Stimulated activated CD8-positive, alpha-beta memory T cell treated with anti-CD3 and anti-CD28 coated beads, Interleukin-7, amount 100 ng/mL, for 24 hours (primary cell): ENCODE measurements around the gene FEZF2.

Experiments used
- DNase-seq: peaks from one replicate; pipeline ENCODE4 v3.0.0-alpha.2; 2020; ENCODE audit warnings: low read depth

The FEZF2 gene

DNA sequence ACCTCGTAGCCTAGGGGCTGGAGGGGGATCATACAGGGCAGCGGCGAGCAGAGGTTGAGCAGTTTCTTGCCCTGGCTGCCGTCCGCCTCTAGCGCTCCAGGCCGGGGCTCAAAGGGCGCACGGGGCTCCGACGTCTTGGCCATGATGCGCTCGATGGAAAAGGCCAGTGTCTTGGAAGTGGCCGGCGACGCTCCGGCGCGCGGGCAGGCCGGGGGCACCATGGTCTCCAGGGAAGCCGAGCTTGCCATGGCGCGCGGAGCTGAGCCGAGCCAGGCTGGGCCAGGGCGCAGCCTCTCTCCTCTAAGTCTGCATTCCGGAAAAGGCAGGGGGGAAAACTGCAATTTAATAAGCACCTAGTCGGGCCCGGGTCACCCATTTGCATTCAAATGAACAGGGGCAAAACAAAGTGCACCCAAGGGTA is 719 bp downstream of the FEZF2 start:
- DNase-seq: no peak

DNA sequence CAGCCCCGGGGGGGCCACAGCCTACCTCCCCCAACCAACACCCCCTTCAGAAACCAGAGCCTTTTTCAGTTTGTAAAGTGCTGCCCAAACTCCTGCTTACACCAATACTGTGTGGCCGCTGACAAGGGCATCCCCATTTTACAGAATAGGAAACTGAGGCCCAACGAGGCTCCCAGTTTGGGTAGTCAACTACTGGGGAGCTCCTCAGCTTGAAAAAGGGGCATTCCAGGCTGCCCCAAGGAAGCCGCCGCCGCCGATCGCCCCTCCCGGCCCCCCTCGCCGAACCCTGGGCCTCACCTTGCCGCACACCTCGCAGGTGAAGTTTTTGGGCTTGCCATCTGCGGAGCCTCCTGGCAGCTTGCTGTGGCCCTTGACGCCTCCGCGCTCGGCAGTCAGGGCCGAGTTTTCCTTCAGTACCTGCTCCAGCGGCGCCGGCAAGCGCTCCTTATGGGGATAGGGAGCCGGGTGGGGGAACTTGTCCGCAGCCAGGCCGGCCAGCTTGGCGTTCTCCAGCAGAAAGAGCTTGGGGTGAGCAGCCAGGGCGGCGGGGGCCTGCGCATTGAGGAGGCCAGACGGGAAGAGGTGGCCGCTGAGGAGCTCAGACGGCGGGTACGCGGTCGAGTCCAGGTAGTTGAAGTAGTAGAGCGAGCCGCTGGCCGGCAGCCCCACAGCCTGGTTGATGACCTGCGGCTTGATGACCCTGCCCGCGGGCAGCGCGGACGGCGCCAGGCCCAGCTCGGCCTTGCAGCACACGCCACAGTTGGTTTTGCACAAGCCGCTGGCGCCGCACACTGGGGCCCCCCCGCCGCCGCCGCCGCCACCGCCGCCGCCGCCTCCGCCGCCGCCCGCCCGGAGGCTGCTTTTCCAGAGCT is 1.4 kb downstream of the FEZF2 start:
- DNase-seq: no peak

DNA sequence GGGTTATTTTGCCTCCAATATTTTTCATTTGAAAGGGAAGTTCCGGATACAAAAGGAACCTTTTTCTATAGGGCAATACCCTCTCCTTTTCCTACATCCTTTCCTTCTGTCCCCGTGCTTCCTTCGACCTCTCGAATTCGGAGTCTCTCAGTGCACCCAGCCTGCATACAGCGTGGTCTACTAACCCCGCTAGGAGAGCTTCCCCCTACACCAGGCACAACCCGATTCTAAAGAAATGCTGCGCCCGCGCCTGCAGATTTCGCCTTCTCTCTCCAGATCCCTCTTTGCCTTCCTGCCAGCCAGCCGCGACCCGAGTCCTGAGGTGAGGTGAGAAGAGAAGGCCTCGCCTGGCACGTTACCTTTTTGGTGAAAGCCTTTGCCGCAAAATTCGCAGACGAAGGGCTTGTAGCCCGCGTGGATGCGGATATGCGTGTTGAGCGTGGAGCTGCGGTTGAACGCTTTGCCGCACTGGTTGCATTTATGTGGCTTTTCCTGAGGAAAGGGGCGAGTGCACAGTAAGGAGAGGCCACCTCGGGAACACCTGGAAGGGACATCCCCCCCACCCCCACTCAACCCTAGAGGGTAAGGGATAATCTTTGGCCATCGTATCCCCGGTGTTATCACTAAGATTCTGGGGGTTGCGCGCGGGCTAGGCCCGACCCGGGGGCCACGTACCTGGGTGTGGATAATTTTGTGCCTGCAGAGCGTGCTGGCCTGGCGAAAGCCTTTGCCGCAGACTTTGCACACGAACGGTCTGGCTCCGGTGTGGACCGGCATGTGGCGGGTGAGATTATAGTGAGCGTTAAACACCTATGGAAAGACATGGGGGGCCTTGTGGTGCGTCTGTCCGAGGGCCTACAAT is 2.3 kb downstream of the FEZF2 start:
- DNase-seq: no peak

DNA sequence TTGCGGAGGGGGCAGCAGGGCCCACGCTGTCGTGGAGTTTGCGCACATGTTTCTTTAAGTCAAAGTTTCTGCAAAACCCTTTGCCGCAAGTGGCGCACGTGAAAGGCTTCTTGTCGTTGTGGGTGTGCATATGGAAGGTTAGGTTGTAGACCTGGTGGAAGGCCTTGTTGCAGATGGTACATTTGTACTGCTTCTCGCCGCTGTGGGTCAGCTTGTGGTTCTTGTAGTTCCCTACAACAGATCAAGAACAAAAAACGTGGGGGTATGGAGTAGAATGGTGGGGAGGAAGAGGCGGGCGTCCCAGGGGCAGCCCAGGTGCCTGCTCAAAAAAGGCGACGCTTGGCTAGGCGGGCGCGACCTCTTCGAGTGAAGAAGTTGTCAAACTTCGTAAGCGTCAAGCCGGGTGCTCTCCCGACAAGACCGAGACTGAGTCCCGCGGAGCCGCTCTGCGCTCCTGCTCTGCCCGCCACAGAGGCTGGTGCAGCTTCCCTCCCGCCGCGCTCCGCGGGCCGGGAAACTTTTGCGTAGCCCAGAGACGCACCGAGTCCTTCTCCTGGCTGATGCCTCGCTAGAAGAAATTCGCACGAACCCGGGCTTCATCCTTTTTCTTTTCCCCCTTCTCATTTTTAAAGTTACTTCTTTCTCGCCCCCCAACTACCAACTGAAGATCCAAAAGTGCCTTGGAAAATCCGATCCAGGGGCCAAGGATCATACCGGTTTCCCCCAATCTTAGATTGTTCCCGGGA is 3.1 kb downstream of the FEZF2 start:
- DNase-seq: no peak

DNA sequence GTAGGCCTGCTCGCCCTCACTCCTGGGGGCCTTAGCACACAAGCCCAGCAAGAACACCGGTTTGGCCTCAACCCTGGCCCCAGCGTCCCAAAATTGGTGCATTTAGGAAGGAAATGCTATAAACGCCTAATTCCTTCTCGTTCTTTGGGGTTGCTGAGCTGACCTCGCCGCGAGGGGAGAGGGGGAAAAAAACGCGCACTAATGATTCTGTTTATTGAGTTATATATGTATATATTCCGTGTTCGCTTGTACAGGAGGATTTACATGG is 3.9 kb downstream of the FEZF2 start:
- no peak for DNase-seq

DNA sequence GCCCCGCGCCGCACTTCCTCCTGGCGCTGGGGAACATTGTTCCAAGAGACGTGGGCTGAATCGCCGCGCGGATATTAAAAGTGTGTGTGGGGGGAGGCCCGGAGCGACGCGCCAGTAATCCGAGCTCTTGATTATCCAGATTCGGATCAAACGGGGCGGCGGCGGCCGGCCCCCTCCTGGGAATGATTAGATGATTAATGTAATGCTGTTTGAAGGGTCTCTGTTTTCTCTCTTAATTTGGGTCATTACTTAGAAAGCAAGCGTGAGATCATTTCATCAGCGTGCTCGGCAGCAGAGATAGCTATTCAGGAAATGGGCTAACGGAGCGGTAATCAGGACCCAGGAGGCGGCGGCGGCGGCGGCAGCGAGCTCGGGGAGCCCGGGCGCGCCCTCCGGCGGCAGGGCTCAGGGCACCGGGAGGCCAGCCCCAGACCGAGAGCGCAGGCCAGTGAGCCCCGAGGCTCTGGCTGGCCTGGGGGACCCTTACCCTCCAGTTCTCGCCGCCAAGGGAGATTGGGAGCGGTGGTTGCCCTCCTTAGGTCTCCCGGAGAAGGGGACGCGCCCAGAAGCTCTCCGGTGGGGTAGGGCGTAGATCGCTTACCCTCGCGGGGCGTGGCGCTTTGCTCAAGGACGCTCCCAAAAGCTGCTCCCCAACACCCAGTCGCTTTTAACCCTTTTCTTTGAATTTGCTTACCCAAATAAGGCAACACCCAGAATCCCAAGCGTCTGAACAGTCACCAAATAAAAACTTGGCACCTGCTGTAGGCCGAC is 4.5 kb downstream of the FEZF2 start:
- no peak for DNase-seq

DNA sequence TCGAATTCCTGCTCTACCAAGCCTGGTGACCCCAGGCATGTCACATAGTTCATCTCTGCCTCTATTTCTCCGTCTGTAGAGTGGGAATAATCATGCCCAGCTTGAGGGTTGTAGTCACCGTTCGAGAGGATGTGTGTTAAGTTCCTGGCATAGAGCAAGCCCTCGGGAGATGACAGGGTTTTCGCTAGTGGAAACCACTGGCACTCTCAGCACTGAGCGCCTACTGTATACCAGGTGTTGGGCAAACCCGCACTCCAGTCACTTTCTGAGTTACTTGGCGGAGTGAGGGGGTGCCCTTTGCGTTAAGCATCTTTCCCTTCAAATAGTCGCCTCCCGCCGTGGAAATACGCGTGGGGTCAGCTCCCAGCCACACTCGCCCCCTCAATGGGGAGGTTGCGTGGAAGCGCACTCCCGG is 5.1 kb downstream of the FEZF2 start:
- DNase-seq: no peak

DNA sequence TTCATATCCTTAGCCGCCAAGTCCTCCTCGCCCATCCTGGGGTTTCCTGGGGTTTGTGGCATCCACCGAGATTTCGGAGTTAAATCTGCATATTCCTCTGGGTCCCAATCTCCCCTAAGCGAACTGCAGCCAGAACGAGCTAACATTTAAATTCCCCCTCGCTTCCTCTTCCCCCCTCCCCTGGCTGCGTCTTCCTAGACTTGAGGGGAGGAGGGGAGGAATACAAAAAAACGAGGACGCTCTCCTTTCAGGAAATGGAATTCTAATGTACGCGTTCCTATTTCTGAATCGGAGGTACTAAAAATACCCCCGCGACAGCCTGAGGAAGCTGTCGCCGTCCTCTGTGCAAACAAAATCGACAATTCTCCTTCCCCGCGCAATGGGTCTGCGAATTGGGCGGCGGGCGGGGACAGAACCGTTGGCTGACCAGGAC is 5.6 kb downstream of the FEZF2 start:
- no peak for DNase-seq

DNA sequence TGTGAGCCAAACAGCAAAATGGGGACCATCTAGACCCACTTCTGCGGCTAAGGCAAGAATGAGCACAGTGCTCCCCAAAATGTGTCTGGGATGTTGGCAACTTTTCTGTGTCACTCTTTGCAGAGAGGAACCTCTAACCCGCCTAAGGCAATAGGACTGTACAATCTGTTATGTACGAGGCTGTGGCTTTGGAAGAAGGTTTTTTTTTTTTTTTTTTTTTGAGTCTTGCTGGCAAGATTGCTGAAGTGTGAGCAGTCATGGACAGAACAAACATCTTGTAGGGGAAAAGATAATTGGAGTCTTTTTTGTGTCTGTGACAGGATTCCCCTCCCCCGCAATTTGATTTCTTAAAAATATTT is 7.2 kb downstream of the FEZF2 start:
- no peak for DNase-seq

DNA sequence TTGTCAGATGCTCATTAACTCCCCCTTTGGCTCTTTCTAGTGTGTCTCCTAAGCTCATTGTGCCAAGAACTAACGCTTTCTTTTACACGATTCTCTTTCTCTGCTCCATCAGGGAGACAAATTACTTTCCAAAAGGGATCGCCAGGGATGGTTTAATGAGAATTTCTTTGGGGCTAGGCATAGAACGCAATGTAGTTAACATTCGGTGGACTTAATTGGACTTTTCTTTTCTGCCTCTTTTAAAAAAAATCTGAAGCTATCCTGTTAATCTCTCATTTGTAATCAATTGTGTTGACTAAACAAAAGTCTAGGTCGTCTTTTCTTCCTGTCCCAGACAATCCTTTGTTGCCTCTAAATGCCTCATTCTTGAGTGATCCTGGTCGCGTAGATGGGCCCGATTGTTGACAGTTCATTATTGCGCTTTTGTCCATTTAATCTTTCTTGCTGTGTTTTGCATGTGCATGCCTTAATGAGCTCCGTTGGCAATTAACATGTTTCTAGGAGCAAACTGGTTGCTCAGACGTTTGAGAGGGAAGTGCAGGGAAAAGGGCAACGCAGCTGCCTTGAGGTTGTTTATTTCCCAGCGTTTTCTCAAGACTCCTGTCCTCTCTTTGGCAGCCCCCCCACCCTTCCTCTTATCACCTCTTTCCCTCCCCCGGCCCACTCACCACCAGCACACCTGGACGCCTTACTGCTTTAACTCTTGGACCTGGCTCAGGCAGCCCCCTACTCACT is 7.8 kb downstream of the FEZF2 start:
- no peak for DNase-seq

DNA sequence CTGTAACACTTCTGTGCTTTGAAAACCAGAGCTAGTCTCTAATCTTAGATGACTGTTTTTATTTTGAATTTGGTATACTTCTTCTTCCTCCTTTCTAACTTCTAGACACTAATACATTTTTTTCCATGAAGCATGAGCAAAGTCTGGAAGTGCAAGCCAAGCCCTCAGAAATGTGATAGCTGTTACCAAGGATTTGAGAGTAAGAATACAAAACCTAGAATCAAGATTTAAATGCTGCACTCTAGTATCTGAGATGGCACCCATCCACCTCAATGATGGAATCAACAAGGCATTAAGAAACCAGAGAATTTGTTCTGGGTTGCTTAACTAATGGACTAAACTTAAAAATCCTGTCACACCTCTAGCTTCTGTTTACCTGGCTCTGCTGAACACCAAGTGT is 9.2 kb downstream of the FEZF2 start:
- no peak for DNase-seq

DNA sequence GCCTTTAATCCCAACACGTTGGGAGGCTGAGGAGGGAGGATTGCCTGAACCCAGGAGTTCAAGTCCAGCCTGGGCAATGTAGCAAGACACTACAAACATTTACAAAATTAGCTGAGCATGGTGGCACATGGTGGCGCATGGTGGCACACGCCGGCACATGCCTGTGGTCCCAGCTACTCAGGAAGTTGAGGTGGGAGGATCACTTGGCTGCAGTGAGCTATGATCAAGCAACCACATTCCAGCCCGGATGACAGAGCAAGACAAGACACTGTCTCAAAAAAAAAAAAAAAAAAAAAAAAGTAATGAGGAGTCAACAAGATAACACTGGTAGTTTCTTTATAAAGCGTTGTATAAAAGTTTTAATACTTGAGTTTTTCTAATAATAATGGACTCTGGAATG is 10.1 kb downstream of the FEZF2 start:
- no peak for DNase-seq

DNA sequence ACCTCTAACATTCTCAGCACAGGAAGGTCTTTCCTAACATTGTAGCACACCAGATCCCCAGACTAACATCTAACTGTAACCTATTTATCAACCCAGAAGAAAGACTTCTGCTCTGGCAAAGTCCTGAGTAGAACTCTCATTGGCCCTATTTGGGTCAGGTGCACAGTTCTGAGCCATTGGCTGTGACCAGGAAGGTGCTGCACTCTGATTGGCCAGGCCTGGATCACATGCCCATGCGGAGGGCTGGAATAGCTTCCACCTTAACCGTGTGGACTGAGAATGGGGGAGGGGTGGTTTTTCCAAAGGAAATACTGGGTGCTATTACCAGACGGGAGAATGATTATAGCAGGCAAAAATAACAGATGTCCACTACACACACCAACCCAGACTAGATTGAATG is 11.5 kb downstream of the FEZF2 start:
- no peak for DNase-seq

DNA sequence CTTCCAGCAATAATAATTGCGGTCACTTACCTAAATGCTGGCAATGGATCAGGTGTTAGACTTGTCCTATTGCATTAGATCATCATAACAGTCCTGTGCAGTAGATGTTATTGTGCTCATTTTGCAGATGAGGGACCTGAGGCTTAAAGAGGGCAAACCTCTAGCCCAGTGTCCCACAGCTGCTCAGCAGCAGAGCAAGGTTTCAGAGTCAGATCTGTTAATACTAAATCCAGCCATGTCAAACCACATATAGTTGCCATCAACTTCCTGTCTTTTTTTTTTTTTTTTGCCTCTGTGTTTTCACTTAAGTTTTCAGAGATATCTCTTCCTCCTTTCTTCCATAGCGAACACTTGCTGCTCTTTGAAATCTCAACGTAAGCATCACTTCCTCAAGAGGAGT is 12.1 kb downstream of the FEZF2 start:
- DNase-seq: no peak

DNA sequence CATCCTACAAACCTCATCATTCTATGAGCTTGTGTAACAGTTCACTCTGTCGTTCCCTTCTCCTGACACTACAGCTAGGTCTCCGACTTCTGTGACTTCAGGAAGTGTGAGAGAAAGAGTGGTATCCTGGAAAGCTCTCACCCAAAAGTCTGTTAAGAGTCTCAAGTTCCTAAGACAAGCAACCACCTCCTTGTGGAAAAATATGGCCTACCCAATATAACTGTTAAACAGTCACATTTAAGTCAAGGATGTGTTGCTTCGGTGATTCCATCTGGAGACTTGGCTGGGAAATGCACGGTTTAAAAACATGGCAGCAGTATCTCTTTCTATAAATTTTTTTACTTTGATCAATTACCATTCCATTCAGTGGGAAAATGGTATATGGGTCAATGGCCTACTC is 13.8 kb downstream of the FEZF2 start:
- DNase-seq: no peak

DNA sequence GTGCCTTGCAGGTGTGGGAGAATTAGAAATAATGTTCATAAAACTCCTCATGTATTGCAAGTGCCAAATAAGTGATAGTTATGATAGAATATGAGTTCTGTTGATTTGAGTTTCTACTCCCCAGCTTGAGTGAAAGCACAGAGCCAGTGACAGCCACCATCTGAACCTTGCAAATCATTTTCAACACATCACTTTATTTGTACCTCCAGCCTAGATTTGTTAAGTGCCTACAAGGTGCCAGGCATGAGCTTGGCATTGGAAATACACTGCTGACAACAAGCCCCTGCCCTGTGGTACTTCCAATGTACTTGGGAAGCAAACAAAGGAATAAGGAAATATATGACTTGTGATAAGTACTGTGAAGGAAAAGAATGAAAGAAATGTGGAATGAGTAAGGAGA is 17.0 kb downstream of the FEZF2 start:
- DNase-seq: no peak

DNA sequence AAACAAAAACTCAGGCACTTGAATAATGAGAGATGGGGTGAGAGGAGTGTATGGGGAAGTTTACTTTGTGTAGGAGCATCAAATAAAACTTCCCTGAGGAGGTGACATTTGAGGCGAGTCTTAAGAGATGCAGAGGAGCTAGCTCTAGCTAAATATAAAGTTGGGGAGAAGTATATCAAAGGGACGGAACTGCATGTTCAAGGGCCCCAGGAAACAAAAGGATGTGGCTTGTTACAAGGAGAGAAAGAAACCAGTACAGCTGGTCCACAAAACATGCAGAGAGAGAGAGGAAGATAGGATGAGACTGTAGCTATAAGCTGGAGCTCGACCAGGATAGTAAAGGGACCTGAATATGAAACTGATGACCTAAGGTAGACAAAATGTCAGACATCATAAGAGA is 17.6 kb downstream of the FEZF2 start:
- DNase-seq: no peak

DNA sequence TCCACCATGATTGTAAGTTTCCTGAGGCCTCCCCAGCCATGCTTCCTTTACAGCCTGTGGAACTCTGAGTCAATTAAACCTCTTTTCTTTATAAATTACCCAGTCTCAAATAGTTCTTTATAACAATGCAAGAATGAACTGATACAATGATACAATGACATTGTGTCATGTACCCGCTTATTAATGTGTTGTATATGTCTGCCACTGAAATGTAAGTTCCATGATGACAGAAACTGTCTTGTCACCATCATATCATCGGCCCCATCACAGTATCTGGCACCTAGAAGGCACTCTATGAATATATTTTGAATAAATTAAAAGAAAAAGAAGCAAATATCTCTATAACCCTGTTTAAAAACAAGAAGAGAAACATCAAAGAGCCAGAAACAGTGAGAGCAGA is 29.6 kb downstream of the FEZF2 start:
- DNase-seq: no peak

DNA sequence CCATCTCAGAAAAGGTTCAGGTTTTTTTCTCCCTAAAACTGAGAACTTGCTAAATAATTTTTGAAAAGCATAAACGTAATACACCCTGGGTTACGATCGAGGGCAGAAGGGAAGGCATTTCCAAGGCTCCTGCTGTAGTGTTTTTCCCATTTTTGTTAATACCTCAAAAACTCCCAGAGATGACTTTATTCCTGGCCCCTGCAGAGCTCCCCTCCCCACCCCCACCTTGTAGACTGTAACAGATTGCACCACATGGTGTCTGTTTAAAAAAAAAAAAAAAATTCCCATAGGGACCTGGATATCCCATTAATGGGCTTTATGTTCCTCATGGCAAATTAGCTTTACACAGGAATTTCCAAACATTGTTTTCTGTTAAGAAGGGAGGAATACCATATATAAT is 38.2 kb downstream of the FEZF2 start:
- DNase-seq: no peak

DNA sequence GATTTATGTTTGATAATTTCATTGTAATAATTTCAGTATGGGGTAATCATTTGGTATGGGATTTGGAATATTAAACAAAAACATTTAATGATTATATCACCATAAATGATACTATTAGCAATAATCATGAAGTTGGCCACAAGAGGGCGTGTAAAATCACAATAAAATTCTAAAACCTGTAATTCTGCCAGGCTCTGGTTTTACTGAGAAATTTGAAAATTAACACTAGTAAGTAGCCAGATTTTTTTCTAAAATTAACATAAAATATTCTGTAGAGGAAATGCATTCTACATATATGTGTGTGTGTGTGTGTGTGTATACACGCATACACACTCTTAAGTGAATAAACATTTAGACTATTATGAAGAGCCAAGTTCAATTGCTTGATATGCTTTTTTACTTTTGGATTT is 40.5 kb downstream of the FEZF2 start:
- no peak for DNase-seq

DNA sequence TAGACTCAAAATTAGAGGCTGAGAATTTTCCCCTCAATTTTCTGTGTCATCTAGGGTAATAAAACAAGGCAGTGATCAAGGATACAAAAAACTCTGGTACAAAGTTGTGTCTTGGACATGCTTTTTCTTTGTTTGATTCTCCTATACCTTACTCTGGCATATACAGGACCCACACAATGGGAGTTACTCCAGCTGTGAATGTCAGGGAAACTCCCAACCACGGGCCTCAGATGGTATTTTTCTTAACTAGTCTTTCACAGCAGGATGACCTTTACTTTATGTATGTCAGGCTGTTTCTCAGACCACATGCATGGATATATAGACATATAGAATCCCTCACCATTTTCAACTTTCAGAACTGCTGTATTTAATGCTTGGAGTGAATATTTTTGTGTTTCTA is 41.3 kb downstream of the FEZF2 start:
- no peak for DNase-seq
